ENCODE measurements around the gene SPINK6.

Gene SPINK6, protein sequence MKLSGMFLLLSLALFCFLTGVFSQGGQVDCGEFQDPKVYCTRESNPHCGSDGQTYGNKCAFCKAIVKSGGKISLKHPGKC

DNA sequence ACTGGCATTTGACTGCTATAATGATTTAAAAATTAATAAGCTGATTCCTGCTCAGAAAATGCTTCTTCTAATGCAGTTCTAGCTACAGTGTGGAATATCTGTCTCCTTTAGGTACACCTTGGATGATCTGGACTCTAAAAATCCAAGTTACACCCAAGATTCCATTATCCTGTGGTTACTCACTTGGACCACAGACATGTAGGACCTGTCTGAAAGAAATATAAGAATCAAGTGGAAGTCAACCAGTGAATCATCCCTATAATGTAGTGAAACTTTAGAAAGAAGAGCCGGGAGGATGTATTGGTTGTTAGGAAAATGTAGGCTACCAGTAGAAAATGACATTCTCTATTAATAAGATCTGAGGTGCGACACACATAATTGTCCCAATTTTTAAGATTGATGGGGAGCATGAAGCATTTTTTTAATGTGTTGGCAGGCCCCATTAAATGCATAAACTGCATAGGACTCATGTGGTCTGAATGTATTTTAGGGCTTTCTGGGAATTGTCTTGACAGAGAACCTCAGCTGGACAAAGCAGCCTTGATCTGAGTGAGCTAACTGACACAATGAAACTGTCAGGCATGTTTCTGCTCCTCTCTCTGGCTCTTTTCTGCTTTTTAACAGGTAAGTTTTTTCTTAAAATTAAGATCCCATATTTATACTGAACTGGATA, at the start of gene SPINK6:
Gene SPINK6 (plus strand): TSS at position 512 of the 673 bp plus-strand sequence. CDS start 55 bp downstream, at position 567.
- in situ Hi-C loops (cut with MboI; ENCODE audit: low sequenced_read_pairs, unreplicated experiment), result no loop called here
- no peak for DNase-seq (ENCODE audit: low spot score)
- TF ChIP-seq, protein P1, sequence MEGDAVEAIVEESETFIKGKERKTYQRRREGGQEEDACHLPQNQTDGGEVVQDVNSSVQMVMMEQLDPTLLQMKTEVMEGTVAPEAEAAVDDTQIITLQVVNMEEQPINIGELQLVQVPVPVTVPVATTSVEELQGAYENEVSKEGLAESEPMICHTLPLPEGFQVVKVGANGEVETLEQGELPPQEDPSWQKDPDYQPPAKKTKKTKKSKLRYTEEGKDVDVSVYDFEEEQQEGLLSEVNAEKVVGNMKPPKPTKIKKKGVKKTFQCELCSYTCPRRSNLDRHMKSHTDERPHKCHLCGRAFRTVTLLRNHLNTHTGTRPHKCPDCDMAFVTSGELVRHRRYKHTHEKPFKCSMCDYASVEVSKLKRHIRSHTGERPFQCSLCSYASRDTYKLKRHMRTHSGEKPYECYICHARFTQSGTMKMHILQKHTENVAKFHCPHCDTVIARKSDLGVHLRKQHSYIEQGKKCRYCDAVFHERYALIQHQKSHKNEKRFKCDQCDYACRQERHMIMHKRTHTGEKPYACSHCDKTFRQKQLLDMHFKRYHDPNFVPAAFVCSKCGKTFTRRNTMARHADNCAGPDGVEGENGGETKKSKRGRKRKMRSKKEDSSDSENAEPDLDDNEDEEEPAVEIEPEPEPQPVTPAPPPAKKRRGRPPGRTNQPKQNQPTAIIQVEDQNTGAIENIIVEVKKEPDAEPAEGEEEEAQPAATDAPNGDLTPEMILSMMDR (IDR thresholded peaks at IDR 0.05; ENCODE audit: borderline replicate concordance, control extremely low read depth, extremely low read depth, insufficient read depth, missing control alignments), result no peak

DNA sequence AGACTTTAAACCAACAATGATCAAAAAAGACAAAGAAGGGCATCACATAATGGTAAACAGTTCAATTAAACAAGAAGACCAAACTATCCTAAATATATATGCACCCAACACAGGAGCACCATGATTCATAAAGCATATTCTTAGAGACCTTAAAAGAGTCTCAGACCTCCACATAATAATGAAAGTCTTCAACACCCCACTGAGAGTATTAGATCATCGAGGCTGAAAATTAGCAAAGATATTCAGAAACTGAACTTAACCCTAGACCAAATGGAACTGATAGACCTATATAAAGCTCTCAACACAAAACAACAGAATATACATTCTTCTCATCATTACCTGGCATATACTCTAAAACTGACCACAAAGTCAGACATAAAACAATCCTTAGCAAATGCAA, 46.2 kb upstream of the SPINK6 start:
- TF ChIP-seq, protein P1 (IDR thresholded peaks at IDR 0.05; ENCODE audit: borderline replicate concordance, control extremely low read depth, extremely low read depth, insufficient read depth, missing control alignments), result no peak
- no peak for DNase-seq (ENCODE audit: low spot score)
- in situ Hi-C loops (cut with MboI; ENCODE audit: low sequenced_read_pairs, unreplicated experiment), result no loop called here

DNA sequence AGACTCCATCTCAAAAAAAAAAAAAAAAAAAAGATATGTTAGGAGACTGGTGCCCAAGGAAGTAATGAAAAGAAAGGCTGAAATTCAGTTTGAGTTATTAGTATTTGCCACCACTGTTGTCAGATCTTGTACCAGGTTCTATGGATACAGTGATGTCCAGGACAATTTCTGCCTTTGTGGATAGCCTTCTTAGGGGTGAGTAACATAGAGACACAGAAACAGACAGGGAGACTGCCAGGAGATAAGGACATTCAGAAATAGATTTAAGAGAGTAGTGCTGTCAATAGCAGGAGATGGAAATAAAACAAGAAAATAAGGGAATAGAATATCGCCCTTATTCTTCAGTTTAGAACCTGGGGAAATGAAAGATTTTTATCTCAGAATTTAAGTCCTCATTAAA, 40.8 kb upstream of the SPINK6 start:
- in situ Hi-C loops (cut with MboI; ENCODE audit: low sequenced_read_pairs, unreplicated experiment), result no loop called here
- TF ChIP-seq, protein P1 (IDR thresholded peaks at IDR 0.05; ENCODE audit: borderline replicate concordance, control extremely low read depth, extremely low read depth, insufficient read depth, missing control alignments), result no peak
- DNase-seq (ENCODE audit: low spot score), result no peak

DNA sequence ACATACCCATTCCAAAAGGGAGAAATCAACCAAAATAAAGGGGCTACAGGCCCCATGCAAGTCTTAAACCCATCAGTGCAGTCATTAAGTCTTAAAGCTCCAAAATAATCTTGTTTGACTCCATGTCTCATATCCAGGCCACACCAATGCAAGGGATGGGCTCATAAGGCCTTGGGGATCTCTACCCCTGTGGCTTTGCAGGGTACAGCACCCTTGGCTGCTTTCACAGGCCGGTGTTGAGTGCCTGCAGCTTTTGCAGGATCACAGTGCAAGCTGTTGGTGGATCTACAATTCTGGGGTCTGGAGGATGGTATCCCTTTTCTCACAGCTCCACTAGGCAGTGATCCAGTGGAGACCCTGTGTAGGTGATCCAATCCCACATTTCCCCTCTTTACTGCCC, 39.5 kb upstream of the SPINK6 start:
- no peak for DNase-seq (ENCODE audit: low spot score)
- in situ Hi-C loops (cut with MboI; ENCODE audit: low sequenced_read_pairs, unreplicated experiment), result no loop called here
- TF ChIP-seq, protein P1 (IDR thresholded peaks at IDR 0.05; ENCODE audit: borderline replicate concordance, control extremely low read depth, extremely low read depth, insufficient read depth, missing control alignments), result no peak

DNA sequence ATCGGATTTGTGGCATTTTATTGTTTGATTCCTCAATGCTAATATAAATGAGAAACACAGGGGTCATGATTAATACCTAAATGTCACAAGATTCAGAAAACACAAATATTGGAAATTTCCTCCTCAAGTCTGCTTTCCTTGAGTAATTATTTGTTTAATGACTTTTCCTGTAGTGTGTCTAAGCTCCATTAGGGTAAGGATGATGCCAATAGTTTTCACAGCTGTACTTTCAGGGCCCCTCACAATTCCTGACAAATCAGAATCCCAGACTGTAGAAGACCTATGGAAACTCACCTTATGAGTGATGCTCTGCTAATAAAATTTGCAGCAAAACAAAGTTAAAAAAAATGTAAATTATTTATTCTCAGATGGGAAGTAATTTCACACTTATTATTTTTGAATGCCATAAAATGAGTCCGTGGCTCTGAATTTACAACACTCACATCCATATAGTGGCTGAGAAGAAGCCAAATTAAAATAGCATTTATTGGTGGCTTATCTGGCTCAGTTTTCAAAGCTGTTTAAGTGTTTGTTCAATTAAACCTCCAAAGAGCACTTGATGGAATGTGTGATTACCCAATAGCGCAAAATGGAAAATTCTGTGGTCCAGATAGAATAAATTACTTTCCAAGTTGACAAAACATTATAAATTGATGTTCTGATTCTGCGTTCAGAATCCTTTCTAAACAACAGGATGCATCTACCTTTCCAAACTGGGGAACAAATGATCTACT, 36.1 kb upstream of the SPINK6 start:
- TF ChIP-seq, protein P1 (IDR thresholded peaks at IDR 0.05; ENCODE audit: borderline replicate concordance, control extremely low read depth, extremely low read depth, insufficient read depth, missing control alignments), result no peak
- in situ Hi-C loops (cut with MboI; ENCODE audit: low sequenced_read_pairs, unreplicated experiment), result no loop called here
- no peak for DNase-seq (ENCODE audit: low spot score)

DNA sequence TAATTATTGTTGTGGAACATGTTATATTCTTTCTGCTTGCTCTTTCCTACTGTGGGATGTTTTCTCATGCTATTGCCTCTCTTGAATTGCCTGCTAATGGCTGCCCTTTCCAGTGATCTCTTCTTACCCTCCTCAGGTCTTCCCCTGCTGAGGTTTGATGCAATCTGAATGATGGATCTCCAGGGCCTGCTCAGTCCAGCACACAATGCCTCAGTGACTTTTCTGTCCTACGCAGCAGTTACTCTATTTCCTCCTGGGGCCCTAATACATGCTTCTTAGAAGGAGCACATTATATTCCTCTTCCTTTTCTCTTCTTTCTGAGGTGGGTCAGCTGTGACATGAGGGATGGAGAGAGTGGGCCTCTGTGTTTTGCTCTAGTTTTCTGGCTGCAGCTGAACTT, 34.6 kb upstream of the SPINK6 start, which contains the start of gene SPINK14:
Gene SPINK14 (plus strand): TSS at position 301 of the 400 bp plus-strand sequence. CDS start 1,187 bp downstream, outside the sequence.
- in situ Hi-C loops (cut with MboI; ENCODE audit: low sequenced_read_pairs, unreplicated experiment), result no loop called here
- no peak for DNase-seq (ENCODE audit: low spot score)
- TF ChIP-seq, protein P1 (IDR thresholded peaks at IDR 0.05; ENCODE audit: borderline replicate concordance, control extremely low read depth, extremely low read depth, insufficient read depth, missing control alignments), result no peak
